Left ventricle myocardium inferior (tissue), 1 donor: ENCODE data around the gene SAMD4A. TPM values are rescaled to one million over a fixed set of nuclear protein-coding genes. Genes with fewer than 3 reads are reported as not detected.
"Not testable (repeated sequence)": the region's sequence is repeated elsewhere in the genome, so short reads cannot be mapped to it uniquely, and the experiment has no call there.

ENCODE experiments used
- DNase-seq: peaks from one replicate; pipeline ENCODE4 v3.0.0-alpha.2; 2020
- H3K27ac ChIP-seq: fragments of 200-600 bp; replicated peaks from 2 replicates; pipeline ENCODE4 v1.8.0; 2021
- H3K27me3 ChIP-seq: fragments of 200-600 bp; 2 replicates; pipeline ENCODE4 v1.8.0; 2021; ENCODE audit warnings: low read depth
- H3K36me3 ChIP-seq: fragments of 200-600 bp; 2 replicates; pipeline ENCODE4 v1.8.0; 2021
- H3K4me1 ChIP-seq: fragments of 200-600 bp; 2 replicates; pipeline ENCODE4 v1.8.0; 2021
- H3K4me3 ChIP-seq: fragments of 200-600 bp; 2 replicates; pipeline ENCODE4 v1.8.0; 2021; ENCODE audit warnings: mild to moderate bottlenecking, moderate library complexity
- H3K9me3 ChIP-seq: fragments of 200-600 bp; replicated peaks from 2 replicates; pipeline ENCODE4 v1.8.0; 2021
- CTCF ChIP-seq: fragments of 200-600 bp; IDR thresholded peaks from 2 replicates; pipeline ENCODE4 v1.8.0; 2021; ENCODE audit warnings: antibody characterized with exemption, mild to moderate bottlenecking, borderline replicate concordance
- intact Hi-C: fragments of 100-400 bp; cut with micrococcal nuclease; formaldehyde crosslinking; loops from one replicate; pipeline ENCODE4 v1.11.0; 2022
- total RNA-seq: library from RNA; stranded (reverse); fragmentation: NEBNext Ultra II Directional; extraction: Animal tissue kit (Norgen Biotek cat#: 25700); gene quantifications from one replicate; pipeline ENCODE4 v1.2.1, GENCODE V29; 2021
- donor health status: DM: no; HTN: yes; CAD: no; lungs with severe emphysema.

The SAMD4A gene
- total RNA-seq, 1 donor from 2014 or later: 173 TPM

DNA sequence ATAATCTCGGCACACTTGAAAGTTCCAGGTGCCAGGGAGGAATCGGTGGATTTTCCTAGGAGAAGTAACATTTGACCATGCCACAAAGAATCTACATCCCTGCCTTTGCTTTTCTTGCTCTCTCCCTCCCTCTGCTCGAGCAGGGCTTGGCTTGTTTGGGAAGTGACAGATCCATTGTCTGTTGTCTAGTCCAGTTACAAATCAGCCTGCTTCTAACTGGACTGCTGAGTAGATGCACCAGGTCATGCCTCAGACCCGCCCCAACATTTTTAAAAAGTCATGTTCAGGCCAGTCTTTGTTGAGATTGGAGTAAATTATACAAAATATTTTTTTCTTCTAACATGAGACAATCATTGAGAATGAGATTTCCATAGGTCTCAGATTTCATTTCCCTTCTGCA lies 182.3 kb downstream of the SAMD4A start:
- DNase-seq: no peak
- intact Hi-C loops: no loop called here
- no peak for TF ChIP-seq CTCF
- peak overlapping the region; percentile 3 for H3K27ac ChIP-seq
- no peaks in the 10 kb centered on the region for H3K27me3 ChIP-seq
- H3K36me3 ChIP-seq: peaks cover 48% of the 10 kb centered on the region
- no peak overlapping the region for H3K4me3 ChIP-seq
- H3K4me1 ChIP-seq: peaks cover 39% of the 10 kb centered on the region
- no peaks in the 10 kb centered on the region for H3K9me3 ChIP-seq

GRCh38 chr14:54749727-54750126 lies 182.8 kb downstream of the SAMD4A start:
- intact Hi-C loops: no loop called here
- H3K27me3 ChIP-seq: no peaks in the 10 kb centered on the region
- no peaks in the 10 kb centered on the region for H3K9me3 ChIP-seq
- DNase-seq: no peak
- H3K36me3 ChIP-seq: peaks cover 52% of the 10 kb centered on the region
- TF ChIP-seq CTCF: no peak
- peaks cover 44% of the 10 kb centered on the region for H3K4me1 ChIP-seq
- peak overlapping the region; percentile 3 for H3K27ac ChIP-seq
- no peak overlapping the region for H3K4me3 ChIP-seq

DNA sequence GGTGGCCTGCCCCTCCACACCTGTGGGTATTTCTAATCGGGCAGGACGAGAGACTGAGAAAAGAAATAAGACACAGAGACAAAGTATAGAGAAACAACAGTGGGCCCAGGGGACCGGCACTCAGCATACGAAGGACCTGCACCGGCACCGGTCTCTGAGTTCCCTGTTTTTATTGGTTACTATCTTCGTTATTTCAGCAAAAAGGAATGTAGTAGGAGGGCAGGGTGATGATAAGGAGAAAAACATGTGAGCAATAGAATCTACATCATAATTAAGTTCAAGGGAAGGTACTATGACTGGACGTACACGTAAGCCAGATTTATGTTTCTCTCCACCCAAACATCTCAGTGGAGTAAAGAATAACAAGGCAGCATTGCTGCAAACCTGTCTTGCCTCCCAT lies 185.7 kb downstream of the SAMD4A start:
- H3K27me3 ChIP-seq, intact Hi-C loops, DNase-seq, H3K27ac ChIP-seq, H3K9me3 ChIP-seq, H3K4me3 ChIP-seq: not testable (repeated sequence)
- H3K4me1 ChIP-seq: peaks cover 57% of the 10 kb centered on the region
- H3K36me3 ChIP-seq: peaks cover 59% of the 10 kb centered on the region

GRCh38 chr14:54753396-54753795 lies 186.5 kb downstream of the SAMD4A start:
- DNase-seq, H3K9me3 ChIP-seq, H3K27me3 ChIP-seq, intact Hi-C loops, H3K27ac ChIP-seq, H3K4me3 ChIP-seq: not testable (repeated sequence)
- Histone ChIP-seq H3K4me1 (peaks cover 64% of the 10 kb centered on the region), H3K36me3 (peaks cover 58% of the 10 kb centered on the region)

GRCh38 chr14:54754116-54754622 lies 187.2 kb downstream of the SAMD4A start:
- Histone ChIP-seq H3K27me3 (no peaks in the 10 kb centered on the region), H3K27ac (no peak overlapping the region), H3K4me3 (no peak overlapping the region), H3K9me3 (no peaks in the 10 kb centered on the region), H3K4me1 (peaks cover 58% of the 10 kb centered on the region), H3K36me3 (peaks cover 50% of the 10 kb centered on the region)
- no peak for TF ChIP-seq CTCF
- intact Hi-C loops: no loop called here
- no peak for DNase-seq

- Histone ChIP-seq H3K4me1 (peaks cover 52% of the 10 kb centered on the region), H3K9me3 (no peaks in the 10 kb centered on the region), H3K36me3 (peaks cover 44% of the 10 kb centered on the region), H3K27ac (no peak overlapping the region), H3K4me3 (no peak overlapping the region), H3K27me3 (no peaks in the 10 kb centered on the region)
- TF ChIP-seq CTCF: no peak
- no peak for DNase-seq
- intact Hi-C loops: no loop called here
Observed at GRCh38 chr14:54754623-54755386, 187.9 kb downstream of the SAMD4A start.
